ENCODE data around the gene FOXP1.
A peak's percentile ranks its signal among the peaks of the same experiment; 100 is the strongest.

The FOXP1 gene

GRCh38 chr3:71356265-71356664 is 227.3 kb downstream of the FOXP1 start:
- no peaks in the 10 kb centered on the region for H3K79me2 ChIP-seq (ENCODE audit: low read length)
- H2AFZ ChIP-seq (ENCODE audit: low read depth, low read length), result no peak overlapping the region
- H3K27ac ChIP-seq (ENCODE audit: low read length), result no peak overlapping the region
- peak overlapping the region; percentile 69 for H3K4me2 ChIP-seq (ENCODE audit: low read length)
- peaks cover 66% of the 10 kb centered on the region for H3K4me1 ChIP-seq (ENCODE audit: low read length)
- TF ChIP-seq EZH2phosphoT487 (IDR thresholded peaks at IDR 0.05; ENCODE audit: low read depth) (no peak), CTCF (IDR thresholded peaks at IDR 0.05; ENCODE audit: low read depth, low read length) (no peak)
- no peaks in the 10 kb centered on the region for H3K9me3 ChIP-seq (ENCODE audit: insufficient read depth, low read length)
- peak overlapping the region; percentile 61 for H3K4me3 ChIP-seq (ENCODE audit: low read length)
- H3K27me3 ChIP-seq (ENCODE audit: low read depth, low read length), result peaks cover 60% of the 10 kb centered on the region
- no peaks in the 10 kb centered on the region for H4K20me1 ChIP-seq (ENCODE audit: insufficient read depth, low read length)
- H3K36me3 ChIP-seq (replicated peaks; ENCODE audit: low read depth, low read length), result no peaks in the 10 kb centered on the region
- no peak overlapping the region for H3K9ac ChIP-seq (ENCODE audit: low read length)

- Histone ChIP-seq H3K4me2 (ENCODE audit: low read length) (peak overlapping the region; percentile 69), H3K9me3 (ENCODE audit: insufficient read depth, low read length) (no peaks in the 10 kb centered on the region), H3K36me3 (replicated peaks; ENCODE audit: low read depth, low read length) (no peaks in the 10 kb centered on the region), H3K79me2 (ENCODE audit: low read length) (no peaks in the 10 kb centered on the region), H4K20me1 (ENCODE audit: insufficient read depth, low read length) (no peaks in the 10 kb centered on the region), H3K9ac (ENCODE audit: low read length) (no peak overlapping the region), H3K4me3 (ENCODE audit: low read length) (peak overlapping the region; percentile 61), H3K27ac (ENCODE audit: low read length) (no peak overlapping the region), H3K4me1 (ENCODE audit: low read length) (peaks cover 62% of the 10 kb centered on the region), H3K27me3 (ENCODE audit: low read depth, low read length) (peaks cover 61% of the 10 kb centered on the region), H2AFZ (ENCODE audit: low read depth, low read length) (no peak overlapping the region)
- no peak for TF ChIP-seq EZH2phosphoT487 (IDR thresholded peaks at IDR 0.05; ENCODE audit: low read depth)
- TF ChIP-seq CTCF (IDR thresholded peaks at IDR 0.05; ENCODE audit: low read depth, low read length), result no peak
Measured at GRCh38 chr3:71355862-71356261, 227.7 kb downstream of the FOXP1 start.

- no peaks in the 10 kb centered on the region for H3K9me3 ChIP-seq (ENCODE audit: insufficient read depth, low read length)
- no peaks in the 10 kb centered on the region for H4K20me1 ChIP-seq (ENCODE audit: insufficient read depth, low read length)
- H2AFZ ChIP-seq (ENCODE audit: low read depth, low read length), result no peak overlapping the region
- no peaks in the 10 kb centered on the region for H3K79me2 ChIP-seq (ENCODE audit: low read length)
- peaks cover 55% of the 10 kb centered on the region for H3K4me1 ChIP-seq (ENCODE audit: low read length)
- peak overlapping the region; percentile 61; the same call in 1 of the 2 replicates for H3K4me3 ChIP-seq (ENCODE audit: low read length)
- H3K36me3 ChIP-seq (replicated peaks; ENCODE audit: low read depth, low read length), result no peaks in the 10 kb centered on the region
- peak overlapping the region; percentile 69 for H3K4me2 ChIP-seq (ENCODE audit: low read length)
- peaks cover 69% of the 10 kb centered on the region for H3K27me3 ChIP-seq (ENCODE audit: low read depth, low read length)
- no peak overlapping the region for H3K27ac ChIP-seq (ENCODE audit: low read length)
- TF ChIP-seq CTCF (IDR thresholded peaks at IDR 0.05; ENCODE audit: low read depth, low read length) (no peak), EZH2phosphoT487 (IDR thresholded peaks at IDR 0.05; ENCODE audit: low read depth) (no peak)
- H3K9ac ChIP-seq (ENCODE audit: low read length), result no peak overlapping the region
Measured at GRCh38 chr3:71355037-71355436, 228.5 kb downstream of the FOXP1 start.

- Histone ChIP-seq H4K20me1 (ENCODE audit: insufficient read depth, low read length) (no peaks in the 10 kb centered on the region), H3K9ac (ENCODE audit: low read length) (no peak overlapping the region), H3K36me3 (replicated peaks; ENCODE audit: low read depth, low read length) (no peaks in the 10 kb centered on the region), H3K27ac (ENCODE audit: low read length) (no peak overlapping the region), H3K79me2 (ENCODE audit: low read length) (no peaks in the 10 kb centered on the region), H3K27me3 (ENCODE audit: low read depth, low read length) (peaks cover 66% of the 10 kb centered on the region), H3K9me3 (ENCODE audit: insufficient read depth, low read length) (no peaks in the 10 kb centered on the region), H3K4me2 (ENCODE audit: low read length) (no peak overlapping the region), H3K4me3 (ENCODE audit: low read length) (no peak overlapping the region), H2AFZ (ENCODE audit: low read depth, low read length) (no peak overlapping the region), H3K4me1 (ENCODE audit: low read length) (peaks cover 26% of the 10 kb centered on the region)
- TF ChIP-seq CTCF (IDR thresholded peaks at IDR 0.05; ENCODE audit: low read depth, low read length) (no peak), EZH2phosphoT487 (IDR thresholded peaks at IDR 0.05; ENCODE audit: low read depth) (no peak)
Measured at GRCh38 chr3:71351403-71352149, 232.0 kb downstream of the FOXP1 start.

All from OCI-LY3 (cell line).